HG03025 (cell line): Measurements from ENCODE around the gene CXCL13.
"Not testable (repeated sequence)": the region's sequence is repeated elsewhere in the genome, so short reads cannot be mapped to it uniquely, and the experiment has no call there.

Experiments
- ATAC-seq: cut with Tn5 transposase; IDR thresholded peaks from one replicate; pipeline ENCODE4 v1.9.1; 2021; ENCODE audit warnings: mild to moderate bottlenecking, moderate library complexity; ENCODE audit not compliant: unreplicated experiment, low FRiP score

Gene CXCL13

GRCh38 chr4:77600521-77601451 lies 4.8 kb upstream of the CXCL13 start:
- ATAC-seq, result no peak

GRCh38 chr4:77601614-77602187 lies 3.9 kb upstream of the CXCL13 start:
- no peak for ATAC-seq

DNA sequence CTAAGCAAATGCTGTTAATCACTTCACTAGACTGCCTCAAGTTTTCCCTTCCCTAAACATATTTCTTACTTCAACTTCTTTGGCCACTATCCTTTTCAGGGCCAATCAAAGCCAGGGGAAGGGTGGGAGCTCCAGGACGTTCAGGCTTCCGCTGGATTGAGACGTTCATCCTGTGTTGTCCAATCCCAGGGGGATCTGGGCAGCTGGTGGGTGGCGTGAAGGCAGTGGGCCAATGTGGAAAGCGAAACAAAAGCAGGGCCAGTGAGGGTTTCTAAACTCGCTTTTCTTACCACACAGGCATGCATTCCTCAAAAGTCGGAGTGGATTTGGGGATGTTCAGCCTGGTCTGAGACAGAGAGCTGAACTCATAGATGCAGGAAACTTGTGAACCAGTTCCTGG lies 7.6 kb downstream of the CXCL13 start:
- no peak for ATAC-seq

DNA sequence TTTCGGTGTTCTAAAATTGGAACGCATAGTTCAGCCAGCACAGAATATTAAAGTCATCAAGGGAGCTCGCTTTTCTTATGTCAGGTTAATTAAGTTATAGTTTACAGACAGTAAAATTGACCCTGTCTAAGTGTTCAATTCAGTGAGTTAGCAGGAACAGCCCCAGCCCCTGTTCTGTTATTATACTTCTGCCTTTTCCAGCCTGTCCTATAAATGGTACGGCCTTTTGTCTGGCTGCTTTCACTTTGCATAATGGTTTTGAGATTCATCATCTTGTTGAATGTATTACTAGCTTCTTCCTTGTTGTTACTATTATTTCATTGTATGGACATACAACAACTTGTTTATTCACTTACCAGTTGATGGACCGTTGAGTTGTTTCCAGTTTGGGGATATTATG lies 9.5 kb downstream of the CXCL13 start:
- ATAC-seq, result no peak

DNA sequence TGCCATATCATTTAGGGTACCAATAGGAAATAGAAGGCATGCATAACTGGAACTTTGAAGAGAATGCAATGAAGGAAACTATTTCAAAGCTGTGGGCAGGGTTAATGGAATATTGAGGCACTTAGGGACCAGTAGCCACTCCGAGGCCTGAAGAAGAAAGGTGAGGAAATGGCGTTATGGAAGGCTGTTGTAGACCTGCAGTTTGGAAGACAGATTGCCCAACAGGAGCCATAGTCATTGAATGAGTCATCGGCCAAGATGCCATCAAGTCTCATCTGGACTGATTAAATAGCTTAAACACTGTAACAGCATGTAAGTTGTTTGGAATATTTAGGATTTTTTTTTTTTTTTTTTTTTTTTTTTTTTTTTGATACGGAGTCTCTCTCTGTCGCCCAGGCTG lies 11.6 kb downstream of the CXCL13 start:
- ATAC-seq, result no peak

- ATAC-seq, result peak; percentile 81
Measured at GRCh38 chr4:77618383-77619241, 13.0 kb downstream of the CXCL13 start.

GRCh38 chr4:77619408-77619807 lies 13.8 kb downstream of the CXCL13 start:
- no peak for ATAC-seq

GRCh38 chr4:77621254-77621653 lies 15.6 kb downstream of the CXCL13 start:
- ATAC-seq, result no peak

DNA sequence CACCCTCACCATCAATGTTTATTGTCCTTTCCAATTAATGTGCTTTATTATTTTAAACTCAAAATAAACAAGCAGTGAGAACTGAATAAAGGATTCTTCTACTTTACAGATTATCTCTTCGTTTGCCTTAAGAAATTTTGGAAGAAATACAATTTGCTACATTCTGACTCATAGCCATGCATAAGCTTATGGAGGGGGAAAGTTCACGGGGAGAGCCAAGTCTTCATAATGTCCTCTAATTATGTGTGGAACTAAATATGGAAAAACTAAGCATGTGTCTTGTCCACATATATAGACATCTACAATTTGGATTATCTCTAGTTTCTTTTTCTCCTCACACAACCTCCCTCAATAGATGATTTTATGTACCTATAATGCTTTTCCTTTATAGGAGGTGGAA lies 17.5 kb downstream of the CXCL13 start:
- ATAC-seq, result no peak

GRCh38 chr4:77624213-77624612 lies 18.6 kb downstream of the CXCL13 start:
- ATAC-seq, result no peak

GRCh38 chr4:77625485-77625884 lies 19.9 kb downstream of the CXCL13 start:
- no peak for ATAC-seq

GRCh38 chr4:77629885-77630284 lies 24.3 kb downstream of the CXCL13 start:
- peak; percentile 76 for ATAC-seq

- no peak for ATAC-seq
Measured at GRCh38 chr4:77631276-77631675, 25.7 kb downstream of the CXCL13 start.

- no peak for ATAC-seq
Measured at GRCh38 chr4:77634132-77634785, 28.6 kb downstream of the CXCL13 start.

DNA sequence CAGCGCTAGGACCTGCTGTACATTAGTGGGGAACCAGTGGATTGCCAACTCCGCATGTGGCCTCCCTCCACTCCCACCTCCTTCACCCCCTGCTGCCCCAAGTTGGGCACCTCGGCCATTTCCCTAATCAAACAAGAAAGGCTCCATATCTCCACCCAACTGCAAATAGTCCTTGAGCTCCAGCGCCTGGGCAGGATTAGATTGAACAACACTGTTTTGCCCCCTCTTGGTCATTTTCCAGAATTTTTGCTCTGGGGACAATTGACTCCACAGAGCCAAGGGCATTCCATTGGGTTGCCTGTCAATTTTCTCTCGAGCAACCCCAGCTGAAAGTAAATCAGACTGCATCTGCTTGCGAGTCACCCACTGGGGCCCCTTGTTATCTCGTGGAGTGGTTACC lies 29.6 kb downstream of the CXCL13 start:
- ATAC-seq, result no peak

DNA sequence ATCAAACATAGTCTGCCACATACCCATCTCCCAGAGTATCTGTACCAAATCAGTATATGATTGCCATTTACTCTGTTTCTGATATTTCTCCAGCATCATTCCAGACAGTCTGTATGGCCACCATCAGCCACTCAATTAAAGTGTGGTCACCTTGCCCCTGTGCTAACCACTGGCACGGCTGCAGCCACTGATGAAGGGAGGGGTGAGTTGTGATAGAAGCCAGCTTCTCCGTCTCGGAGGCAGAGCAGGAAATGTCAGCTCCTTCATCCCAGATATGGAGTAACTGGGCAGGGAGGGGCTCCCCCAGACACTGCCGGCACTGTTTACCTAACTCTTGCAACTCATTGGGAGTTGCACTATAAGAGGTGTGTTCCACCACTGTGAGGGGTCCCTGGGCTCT lies 30.3 kb downstream of the CXCL13 start:
- ATAC-seq, result no peak

DNA sequence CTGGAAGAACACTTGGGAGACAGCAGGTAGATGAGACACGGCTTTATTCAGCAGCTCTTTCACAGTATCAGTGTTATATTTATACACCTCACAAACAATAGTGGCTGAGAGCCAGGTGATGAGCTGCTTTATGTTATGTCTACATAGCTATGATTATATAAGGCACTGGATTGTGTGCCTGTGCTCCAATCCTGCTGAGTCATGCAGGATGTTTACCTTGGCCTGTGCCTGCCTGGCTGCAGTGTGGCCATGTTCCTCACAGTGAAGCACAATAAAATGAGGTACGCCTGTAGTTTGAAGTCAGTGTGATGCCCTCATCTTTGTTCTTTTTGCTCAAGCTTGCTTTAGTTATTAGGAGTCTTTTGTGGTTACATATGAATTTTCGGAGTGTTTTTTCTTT lies 31.3 kb downstream of the CXCL13 start:
- ATAC-seq, result no peak

DNA sequence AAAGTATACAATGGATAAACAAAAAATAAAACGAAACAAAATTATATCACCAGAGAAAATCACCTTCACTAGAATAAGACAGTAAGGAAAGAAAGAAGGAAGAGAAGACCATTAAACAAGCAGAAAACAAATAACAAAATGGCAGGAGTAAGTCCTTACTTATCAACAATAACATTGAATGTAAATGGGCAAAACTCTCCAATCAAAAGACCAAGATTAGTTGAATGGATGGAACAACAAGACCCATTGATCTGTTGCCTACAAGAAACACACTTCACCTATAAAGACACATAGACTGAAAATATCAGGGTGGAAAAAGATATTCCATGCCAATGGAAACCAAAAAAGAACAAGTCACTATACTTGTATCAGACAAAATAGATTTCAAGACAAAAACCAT lies 38.4 kb downstream of the CXCL13 start:
- not testable (repeated sequence) for ATAC-seq

DNA sequence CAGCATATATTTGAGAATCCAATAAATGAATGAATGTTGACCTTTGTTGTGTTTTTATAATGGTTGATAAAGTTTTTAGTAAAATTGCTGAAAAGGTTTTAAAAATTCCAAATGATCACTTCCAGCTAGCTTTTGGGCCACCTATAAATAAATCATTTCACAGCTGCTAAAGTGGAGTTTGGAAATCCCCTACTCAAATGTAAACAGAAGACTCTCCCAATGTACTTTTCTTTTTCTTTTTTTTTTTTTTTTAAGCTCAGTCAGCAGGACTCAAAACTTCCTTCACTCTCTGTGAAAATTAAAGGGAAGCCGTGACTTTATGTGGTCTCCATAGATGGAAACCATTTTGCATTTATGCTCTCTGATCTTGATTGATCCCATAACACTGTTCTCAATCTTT lies 45.2 kb downstream of the CXCL13 start:
- ATAC-seq, result no peak

- ATAC-seq, result no peak
Measured at GRCh38 chr4:77651820-77652219, 46.2 kb downstream of the CXCL13 start.
